Cardiac fibroblast (primary cell): ENCODE results near the gene TSPAN31.

ENCODE experiments used
- DNase-seq, 2 donors: peaks; one replicate each; pipeline versions ENCODE4 v3.0.0 to v3.0.0-alpha.2; 2010; ENCODE audit warnings: low read depth in 2 of 2
- H3K4me3 ChIP-seq, 2 donors: replicated peaks in 1 of 2; 1 replicate in 1 of 2; 2 replicates in 1 of 2; pipeline ENCODE4 v1.5.1; 2011; ENCODE audit warnings: low read depth in 2 of 2, low read length in 2 of 2, mild to moderate bottlenecking in 2 of 2, moderate library complexity in 1 of 2
- TF ChIP-seq, protein P1 (sequence below): IDR thresholded peaks from one replicate; pipeline ENCODE4 v1.5.1; 2011; ENCODE audit warnings: low read depth, mild to moderate bottlenecking, low read length, inconsistent platforms

The TSPAN31 gene

DNA sequence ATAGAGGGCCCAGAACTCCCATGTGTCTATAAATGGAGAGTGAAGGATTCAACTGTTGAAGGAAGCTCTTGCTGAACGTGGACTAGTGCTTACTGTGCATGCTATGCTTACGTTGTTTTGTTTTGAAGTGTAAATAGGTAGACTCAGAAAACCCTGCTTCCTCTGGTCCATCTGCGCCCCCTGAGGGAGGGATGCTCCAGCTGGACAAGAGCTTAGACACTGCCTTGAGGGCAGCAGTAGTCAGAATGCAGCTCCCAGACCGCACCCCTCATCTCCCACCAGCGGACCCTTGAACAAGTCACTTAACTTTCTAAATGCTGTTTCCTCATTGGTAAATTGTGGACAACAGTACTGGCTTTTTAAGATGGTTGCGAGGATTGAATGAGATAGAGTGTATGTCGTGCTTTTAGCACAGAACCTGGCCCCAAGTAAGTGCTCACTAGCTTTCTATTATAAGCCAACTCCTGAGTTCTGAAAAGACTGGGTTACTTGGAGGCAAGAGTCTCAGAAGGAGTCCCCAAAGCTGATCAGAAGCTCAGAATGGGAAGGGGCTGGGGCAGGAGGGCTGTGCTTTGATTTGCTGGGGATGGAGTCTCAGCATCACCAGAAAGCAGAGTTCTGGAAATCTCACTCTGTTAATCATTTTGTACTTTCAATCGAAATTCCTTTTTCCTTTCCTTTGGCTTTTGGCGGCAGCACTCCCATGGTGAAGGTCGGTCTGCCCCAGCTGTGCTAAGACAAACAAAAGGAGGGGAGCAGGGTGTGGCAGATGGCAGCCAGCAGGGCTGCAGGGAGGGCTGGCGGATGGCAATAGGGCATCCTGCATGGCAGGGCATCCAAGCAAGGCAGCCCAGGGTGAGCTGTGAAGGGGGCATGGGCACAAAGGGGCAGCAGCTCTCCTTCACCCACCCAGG is 21.9 kb upstream of the TSPAN31 start:
- DNase-seq = no peak
- TF ChIP-seq, protein P1, sequence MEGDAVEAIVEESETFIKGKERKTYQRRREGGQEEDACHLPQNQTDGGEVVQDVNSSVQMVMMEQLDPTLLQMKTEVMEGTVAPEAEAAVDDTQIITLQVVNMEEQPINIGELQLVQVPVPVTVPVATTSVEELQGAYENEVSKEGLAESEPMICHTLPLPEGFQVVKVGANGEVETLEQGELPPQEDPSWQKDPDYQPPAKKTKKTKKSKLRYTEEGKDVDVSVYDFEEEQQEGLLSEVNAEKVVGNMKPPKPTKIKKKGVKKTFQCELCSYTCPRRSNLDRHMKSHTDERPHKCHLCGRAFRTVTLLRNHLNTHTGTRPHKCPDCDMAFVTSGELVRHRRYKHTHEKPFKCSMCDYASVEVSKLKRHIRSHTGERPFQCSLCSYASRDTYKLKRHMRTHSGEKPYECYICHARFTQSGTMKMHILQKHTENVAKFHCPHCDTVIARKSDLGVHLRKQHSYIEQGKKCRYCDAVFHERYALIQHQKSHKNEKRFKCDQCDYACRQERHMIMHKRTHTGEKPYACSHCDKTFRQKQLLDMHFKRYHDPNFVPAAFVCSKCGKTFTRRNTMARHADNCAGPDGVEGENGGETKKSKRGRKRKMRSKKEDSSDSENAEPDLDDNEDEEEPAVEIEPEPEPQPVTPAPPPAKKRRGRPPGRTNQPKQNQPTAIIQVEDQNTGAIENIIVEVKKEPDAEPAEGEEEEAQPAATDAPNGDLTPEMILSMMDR = no peak
- no peak overlapping the region for H3K4me3 ChIP-seq

DNA sequence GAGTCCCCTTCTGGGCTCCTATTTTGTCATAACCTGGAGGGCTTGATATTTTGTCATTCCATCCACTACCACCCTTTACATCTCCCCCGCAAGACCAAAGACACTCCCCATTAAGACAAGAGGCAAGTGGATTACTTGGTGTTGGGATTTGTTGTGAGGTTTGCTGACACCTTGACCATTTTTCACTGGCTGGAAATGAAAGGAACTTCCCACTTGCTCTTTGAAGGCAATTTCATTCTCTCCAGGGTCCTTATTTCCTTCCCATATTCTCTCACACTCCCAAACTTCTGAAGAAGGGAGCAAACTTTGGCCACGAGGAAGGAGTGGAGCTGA is 21.2 kb upstream of the TSPAN31 start:
- TF ChIP-seq, protein P1 = no peak
- no peak overlapping the region for H3K4me3 ChIP-seq
- no peak for DNase-seq

DNA sequence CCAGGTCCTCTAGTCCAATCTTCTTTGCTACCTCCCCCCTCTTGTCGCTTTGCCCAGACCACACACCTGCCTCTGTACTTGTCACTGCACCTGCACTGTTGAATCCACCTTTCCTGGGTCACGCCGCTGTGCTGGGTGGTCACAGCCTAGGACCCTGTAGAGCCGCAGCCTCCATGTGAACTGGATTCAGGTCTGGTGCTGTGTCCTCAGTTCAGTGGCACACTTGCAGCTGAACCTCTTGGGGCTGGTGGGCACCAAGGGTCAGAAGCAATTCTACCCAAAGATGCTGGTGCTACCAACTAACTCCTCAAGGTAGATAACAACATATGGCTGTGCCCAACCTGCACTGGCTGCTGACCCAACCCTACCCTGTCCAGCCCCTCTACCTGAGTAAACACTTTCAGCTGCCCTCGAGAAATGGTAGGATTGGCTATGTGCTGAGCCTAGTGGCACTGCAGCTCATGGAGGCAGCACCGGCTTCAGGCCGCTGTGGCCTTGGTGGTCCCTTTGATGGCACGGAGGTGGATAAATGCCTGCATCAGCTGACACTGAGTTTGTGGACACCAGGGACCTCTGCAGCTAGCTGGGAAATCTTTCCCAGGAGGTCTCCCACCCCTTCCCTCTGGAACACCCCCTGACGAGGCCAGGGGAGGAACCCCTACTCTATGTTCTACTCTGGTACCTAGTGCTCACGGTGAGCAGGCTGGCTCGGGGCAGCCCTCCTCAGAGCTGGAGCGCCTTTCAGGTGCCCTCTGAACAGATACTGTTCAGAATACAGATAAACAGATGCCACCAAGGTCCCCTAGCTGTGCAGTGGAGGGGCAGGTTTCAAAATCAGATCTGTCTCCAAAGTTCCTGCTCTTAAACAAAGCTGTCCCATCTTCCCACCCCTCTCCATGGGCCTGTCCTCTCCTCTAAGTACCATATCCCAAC is 20.6 kb upstream of the TSPAN31 start:
- H3K4me3 ChIP-seq = no peak overlapping the region
- no peak for DNase-seq
- TF ChIP-seq, protein P1 = no peak

DNA sequence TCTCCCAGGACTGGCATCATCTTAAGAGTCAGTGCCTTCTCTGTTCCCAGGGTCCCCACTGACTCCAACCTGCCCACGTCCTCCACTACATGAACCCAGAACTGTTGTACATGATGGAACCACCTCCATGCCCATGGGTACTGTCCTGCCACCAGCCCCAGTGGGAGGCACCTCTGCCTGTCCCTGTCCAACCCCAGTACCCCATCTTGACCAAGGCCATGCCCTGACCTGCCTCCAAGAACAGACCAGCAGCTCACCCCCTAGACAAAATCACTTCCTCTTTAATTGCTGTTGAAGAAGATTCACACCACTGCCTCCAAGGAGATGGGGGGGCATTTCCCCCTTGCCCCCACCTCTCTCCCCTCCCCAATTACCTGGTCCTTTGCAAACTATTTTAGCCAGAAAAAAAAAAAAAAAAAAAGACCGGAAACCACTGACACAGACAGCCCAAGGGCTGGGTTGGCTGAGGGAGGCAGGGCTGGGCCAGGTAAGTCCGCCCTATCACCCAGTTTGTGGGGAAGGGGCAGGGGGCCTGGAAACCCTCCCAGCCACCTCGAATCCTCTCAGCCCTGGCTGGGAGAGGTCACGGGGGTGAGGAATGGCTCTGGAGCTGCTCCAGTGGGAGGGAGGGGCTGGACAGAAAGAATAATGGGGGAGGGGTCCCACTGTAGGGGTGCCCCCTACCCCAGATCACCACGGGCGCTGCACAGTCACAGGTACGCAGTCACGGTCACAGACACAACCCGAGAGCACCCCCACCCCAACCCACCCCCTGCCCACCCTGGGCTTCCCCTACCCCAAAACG is 19.7 kb upstream of the TSPAN31 start:
- DNase-seq = no peak
- TF ChIP-seq, protein P1 = no peak
- H3K4me3 ChIP-seq = no peak overlapping the region

DNA sequence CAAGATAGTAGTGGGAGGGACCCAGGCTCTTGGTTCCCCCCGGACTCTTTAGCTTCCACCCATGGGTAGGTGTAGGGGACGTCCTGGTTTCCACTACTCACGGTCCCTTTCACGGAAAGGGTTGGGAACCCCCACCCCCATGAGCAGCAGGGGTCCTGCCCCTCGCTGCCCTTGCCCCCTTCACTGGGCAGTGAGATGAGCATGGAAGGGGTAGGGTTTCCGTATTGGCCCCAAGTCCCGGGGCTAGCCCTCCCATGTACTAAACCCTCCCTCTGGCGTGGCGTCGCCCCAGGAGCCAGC is 19.0 kb upstream of the TSPAN31 start:
- peak overlapping the region; percentile 80 to 87 for H3K4me3 ChIP-seq
- TF ChIP-seq, protein P1 = no peak
- DNase-seq = no peak

DNA sequence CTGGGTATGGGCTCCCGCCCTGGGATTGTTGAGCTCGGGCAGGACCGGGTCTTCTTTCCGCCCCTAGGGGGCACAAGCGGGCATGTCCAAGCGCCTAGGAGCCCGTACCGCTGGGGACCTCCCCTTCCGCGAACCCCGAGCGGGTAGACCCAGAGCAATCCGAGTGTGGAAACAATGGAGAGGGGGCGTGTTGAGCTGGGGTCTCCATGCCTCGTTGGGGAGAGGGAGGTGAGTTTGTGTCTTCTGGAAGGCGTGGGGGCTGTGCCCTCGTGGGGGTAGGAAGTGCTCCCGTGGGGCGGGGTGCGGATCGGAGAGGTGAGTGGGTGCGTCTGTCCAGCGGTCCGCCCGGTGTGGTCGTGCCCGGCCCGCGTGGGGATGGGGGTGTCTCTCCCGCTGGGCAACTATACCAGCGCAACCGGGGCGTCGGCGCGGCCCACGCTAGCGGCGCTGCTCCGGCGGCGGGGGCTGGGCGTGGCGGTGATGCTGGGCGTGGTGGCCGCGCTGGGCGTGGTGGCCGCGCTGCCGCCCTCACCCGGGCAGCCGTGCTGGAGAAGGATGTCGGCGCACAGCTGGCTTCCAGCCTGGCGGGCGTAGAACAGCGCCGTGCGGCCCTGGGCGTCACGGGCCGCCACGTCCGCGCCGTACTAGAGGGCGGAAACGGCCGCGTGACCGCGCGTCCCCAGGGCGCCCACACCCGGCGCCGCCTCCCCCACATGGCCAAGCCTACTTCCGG is 18.5 kb upstream of the TSPAN31 start:
- TF ChIP-seq, protein P1 = peak; percentile 89
- H3K4me3 ChIP-seq = peak overlapping the region; percentile 80 to 87
- DNase-seq = peak; percentile 83 to 86
